SK-N-SH (cell line): ENCODE data around the gene NEK7. TPM values are rescaled to one million over a fixed set of nuclear protein-coding genes. Genes with fewer than 3 reads are reported as not detected.

Experiments used
- CTCF ChIA-PET: fragments of 300-600, 350-600 bp; formaldehyde crosslinking; extraction: SDS; loops from one replicate; lab custom pipeline; 2021; lab: Yijun Ruan, JAX
- POLR2A ChIA-PET: fragments of 350-600 bp; sonication (Branson Sonifier 250); formaldehyde crosslinking; extraction: SDS; loops from one replicate; lab custom pipeline; 2020; ENCODE audit warnings: antibody characterized with exemption, inconsistent platforms; lab: Yijun Ruan, JAX
- DNase-seq: peaks from one replicate; pipeline ENCODE4 v3.0.0; 2012
- H2AFZ ChIP-seq: fragments of 200-600 bp; sonication (generic); 2 replicates; pipeline ENCODE4 v1.8.1; 2016; ENCODE audit warnings: antibody characterized with exemption, mild to moderate bottlenecking, low read depth
- H3F3A ChIP-seq: fragments of 200-600 bp; sonication (generic); replicated peaks from 2 replicates; pipeline ENCODE3; 2016; ENCODE audit warnings: antibody characterized with exemption, mild to moderate bottlenecking; ENCODE audit not compliant: insufficient read depth
- H3K27ac ChIP-seq, 2 experiments: fragments of 200-500 bp in 1 of 2; fragments of 200-600 bp in 1 of 2; sonication (Bioruptor generic) in 1 of 2; sonication (generic), shearing (Covaris generic) in 1 of 2; 2 replicates each; pipeline versions ENCODE4 v1.5.1 to v1.6.1; 2014 to 2016; ENCODE audit warnings: low read depth in 2 of 2, inconsistent platforms in 1 of 2, low read length in 1 of 2, mild to moderate bottlenecking in 1 of 2, mixed read lengths in 1 of 2
- H3K27me3 ChIP-seq: fragments of 200-600 bp; sonication (generic), shearing (Covaris generic); 2 replicates; pipeline ENCODE4 v1.6.1; 2016; ENCODE audit warnings: mixed run types; ENCODE audit not compliant: insufficient read depth
- H3K36me3 ChIP-seq, 2 experiments: fragments of 200-500 bp in 1 of 2; fragments of 200-600 bp in 1 of 2; sonication (Bioruptor generic) in 1 of 2; sonication (generic) in 1 of 2; replicated peaks in 1 of 2; 2 replicates each; pipeline versions ENCODE3 to v1.5.1; 2014 to 2016; ENCODE audit warnings: low read length in 1 of 2, mild to moderate bottlenecking in 1 of 2; ENCODE audit not compliant: insufficient read depth in 2 of 2, control insufficient read depth in 1 of 2
- H3K4me1 ChIP-seq, 2 experiments: fragments of 200-500 bp in 1 of 2; fragments of 200-600 bp in 1 of 2; sonication (Bioruptor generic) in 1 of 2; sonication (generic), shearing (Covaris generic) in 1 of 2; 2 replicates each; pipeline versions ENCODE4 v1.5.1 to v1.6.1; 2014 to 2016; ENCODE audit warnings: low read depth in 1 of 2, low read length in 1 of 2, mixed run types in 1 of 2; ENCODE audit not compliant: insufficient read depth in 2 of 2, control insufficient read depth in 1 of 2
- H3K4me2 ChIP-seq: fragments of 200-600 bp; sonication (generic), shearing (Covaris generic); 2 replicates; pipeline ENCODE4 v1.6.1; 2017; ENCODE audit warnings: mixed run types
- H3K4me3 ChIP-seq, 2 experiments: fragments of 200-500 bp in 1 of 2; fragments of 200-600 bp in 1 of 2; sonication (Bioruptor generic) in 1 of 2; sonication (generic), shearing (Covaris generic) in 1 of 2; 2 replicates each; pipeline versions ENCODE4 v1.5.1 to v1.8.1; 2014 to 2016; ENCODE audit warnings: low read depth in 2 of 2, inconsistent platforms in 1 of 2, low read length in 1 of 2, mild to moderate bottlenecking in 1 of 2, mixed read lengths in 1 of 2, moderate library complexity in 1 of 2
- H3K79me2 ChIP-seq: fragments of 200-600 bp; sonication (generic); 2 replicates; pipeline ENCODE4 v1.8.1; 2017; ENCODE audit warnings: mild to moderate bottlenecking; ENCODE audit not compliant: insufficient read depth
- H3K9ac ChIP-seq: fragments of 200-600 bp; sonication (generic); 2 replicates; pipeline ENCODE4 v1.6.1; 2017; ENCODE audit warnings: mixed run types
- H3K9me2 ChIP-seq: fragments of 200-600 bp; sonication (generic); 2 replicates; pipeline ENCODE4 v1.6.1; 2017; ENCODE audit warnings: mixed run types
- H3K9me3 ChIP-seq: fragments of 200-600 bp; sonication (generic); 2 replicates; pipeline ENCODE4 v1.6.1; 2017; ENCODE audit warnings: mixed run types, mild to moderate bottlenecking, moderate library complexity
- H4K20me1 ChIP-seq: fragments of 200-600 bp; sonication (generic); 2 replicates; pipeline ENCODE4 v1.6.1; 2017; ENCODE audit warnings: mild to moderate bottlenecking, mixed run types; ENCODE audit not compliant: insufficient read depth
- CHD2 ChIP-seq: fragments of 150-350 bp; IDR thresholded peaks from 2 replicates; pipeline ENCODE4 v1.6.1; 2018; ENCODE audit warnings: low read length; ENCODE audit not compliant: partially characterized antibody
- CTCF ChIP-seq: fragments of 200-600 bp; sonication (generic); IDR thresholded peaks from 2 replicates; pipeline ENCODE4 v1.6.1; 2017; ENCODE audit warnings: antibody characterized with exemption, mild to moderate bottlenecking, moderate library complexity
- EP300 ChIP-seq, 2 experiments: IDR thresholded peaks; 2 replicates each; pipeline versions ENCODE4 v1.4.0 to v1.6.1; 2012; ENCODE audit warnings: borderline replicate concordance in 1 of 2, low read depth in 1 of 2, low read length in 1 of 2
- FOSL2 ChIP-seq: IDR thresholded peaks from 2 replicates; pipeline ENCODE4 v1.4.0; 2012; ENCODE audit warnings: low read depth, mild to moderate bottlenecking, moderate library complexity, borderline replicate concordance
- FOXM1 ChIP-seq: IDR thresholded peaks from 2 replicates; pipeline ENCODE4 v1.4.0; 2012; ENCODE audit warnings: low read depth, mild to moderate bottlenecking
- JUND ChIP-seq: IDR thresholded peaks from 2 replicates; pipeline ENCODE4 v1.4.0; 2012
- NFIC ChIP-seq: IDR thresholded peaks from 2 replicates; pipeline ENCODE4 v1.4.0; 2012; ENCODE audit warnings: borderline replicate concordance
- PBX3 ChIP-seq: IDR thresholded peaks from 2 replicates; pipeline ENCODE4; 2012
- POLR2AphosphoS5 ChIP-seq: IDR thresholded peaks from 2 replicates; pipeline ENCODE4 v1.6.1; 2012; ENCODE audit warnings: low read depth, low read length
- RAD21 ChIP-seq: IDR thresholded peaks from 2 replicates; pipeline ENCODE4 v1.6.1; 2012; ENCODE audit warnings: mild to moderate bottlenecking, low read length
- TCF12 ChIP-seq: IDR thresholded peaks from 2 replicates; pipeline ENCODE4 v1.4.0; 2012
- USF1 ChIP-seq: IDR thresholded peaks from 2 replicates; pipeline ENCODE4 v1.4.0; 2012; ENCODE audit warnings: low read depth, borderline replicate concordance
- USF2 ChIP-seq: fragments of 150-350 bp; IDR thresholded peaks from 2 replicates; pipeline ENCODE4 v1.6.1; 2017; ENCODE audit warnings: antibody characterized with exemption, low read length, low read depth, borderline replicate concordance
- WGBS: methylation state at CpG from one replicate; pipeline ENCODE4 v1.1.6; 2017; ENCODE audit warnings: low lambda C conversion rate; 5-methylcytosine and 5-hydroxymethylcytosine counted together
- polyA plus RNA-seq, 3 experiments: library from polyadenylated mRNA; depleted of rRNA; stranded (reverse); fragments of >200 nt; gene quantifications; 2 replicates each; pipeline ENCODE4 v1.2.3, GENCODE V29; 2012

The NEK7 gene
- polyA plus RNA-seq, 1 of the 3 experiments (the other 2 are of a cell fraction), result 85.8 TPM

GRCh38 chr1:198253668-198254067, 96.9 kb downstream of the NEK7 start:
- H3K27me3 ChIP-seq, result no peaks in the 10 kb centered on the region
- no peak overlapping the region for H2AFZ ChIP-seq
- peak in 1 of 2 experiments; percentile 36; a peak in 1 of 4 replicates for TF ChIP-seq EP300 (IDR thresholded peaks at IDR 0.05; ENCODE audit: borderline replicate concordance in 1 of 2, low read depth in 1 of 2, low read length in 1 of 2)
- TF ChIP-seq PBX3, result peak; percentile 72
- 0 out of 2 replicates have a peak, but pooled peaks have one; percentile 32 for TF ChIP-seq JUND
- TF ChIP-seq POLR2AphosphoS5, result peak; percentile 60
- TF ChIP-seq FOXM1, result no peak
- TF ChIP-seq FOSL2, result peak; percentile 43; the same call in 1 of the 2 replicates
- peak; percentile 53 for TF ChIP-seq TCF12
- TF ChIP-seq NFIC, result peak; percentile 23; the same call in 1 of the 2 replicates
- no peak for TF ChIP-seq CHD2
- peaks cover 94% of the 10 kb centered on the region for H3K79me2 ChIP-seq
- peaks cover 17 to 38% of the 10 kb centered on the region in 2 experiments for H3K36me3 ChIP-seq
- peak overlapping the region; percentile 38; the same call in 1 of the 2 replicates for H3K4me2 ChIP-seq
- H3K9me3 ChIP-seq, result no peaks in the 10 kb centered on the region
- CTCF ChIA-PET, result no interaction called here
- H3K9me2 ChIP-seq, result no peaks in the 10 kb centered on the region
- peaks cover 57% of the 10 kb centered on the region for H3F3A ChIP-seq
- no peaks in the 10 kb centered on the region for H4K20me1 ChIP-seq
- no peak overlapping the region for H3K4me3 ChIP-seq
- 24% methylated on average over 1 of the region's 1 CpG for WGBS
- POLR2A ChIA-PET, result no interaction called here
- H3K27ac ChIP-seq, result peak overlapping the region; percentile 32 to 50
- no peak for DNase-seq
- H3K4me1 ChIP-seq, result peaks cover 6 to 33% of the 10 kb centered on the region in 2 experiments; a peak in 2 of 4 replicates
- no peak overlapping the region for H3K9ac ChIP-seq

- POLR2A ChIA-PET, result no interaction called here
- 88% methylated on average over 2 of the region's 2 CpGs for WGBS
- DNase-seq, result no peak
These were observed 97.7 kb downstream of the NEK7 start for GRCh38 chr1:198254521-198254920.

More at GRCh38 chr1:198254521-198254920, 97.7 kb downstream of the NEK7 start:
- Histone ChIP-seq H3F3A (peaks cover 65% of the 10 kb centered on the region), H3K27me3 (no peaks in the 10 kb centered on the region), H3K36me3 (peaks cover 17 to 38% of the 10 kb centered on the region in 2 experiments), H3K79me2 (peaks cover 93% of the 10 kb centered on the region), H3K4me1 (peaks cover 11 to 33% of the 10 kb centered on the region in 2 experiments; a peak in 2 of 4 replicates), H3K4me3 (no peak overlapping the region), H3K9me2 (no peaks in the 10 kb centered on the region), H2AFZ (no peak overlapping the region), H4K20me1 (no peaks in the 10 kb centered on the region), H3K9me3 (no peaks in the 10 kb centered on the region), H3K9ac (no peak overlapping the region), H3K4me2 (peak overlapping the region; percentile 23), H3K27ac (peak overlapping the region; percentile 50; a peak in 3 of 4 replicates)
- no peak for TF ChIP-seq USF2
- TF ChIP-seq USF1, result no peak
- 0 out of 2 replicates have a peak, but pooled peaks have one; percentile 6 for TF ChIP-seq RAD21
- no peak for TF ChIP-seq FOSL2
- peak; percentile 39; the same call in 1 of the 2 replicates for TF ChIP-seq CTCF
- no peak for TF ChIP-seq FOXM1
- CTCF ChIA-PET, result interaction anchor here (0.8 to 1.2 kb wide), 2 partner anchors 10 to 19 kb away, joined by 3 read pairs; no protein-coding TSS in a partner anchor
